ENCODE data around the gene AGBL3. TPM values are rescaled to one million over a fixed set of nuclear protein-coding genes. Genes with fewer than 3 reads are reported as not detected.

Gene AGBL3
- polyA plus RNA-seq, 2 of the 4 experiments (the other 2 are of a cell fraction), result 2.2 to 4.3 TPM

DNA sequence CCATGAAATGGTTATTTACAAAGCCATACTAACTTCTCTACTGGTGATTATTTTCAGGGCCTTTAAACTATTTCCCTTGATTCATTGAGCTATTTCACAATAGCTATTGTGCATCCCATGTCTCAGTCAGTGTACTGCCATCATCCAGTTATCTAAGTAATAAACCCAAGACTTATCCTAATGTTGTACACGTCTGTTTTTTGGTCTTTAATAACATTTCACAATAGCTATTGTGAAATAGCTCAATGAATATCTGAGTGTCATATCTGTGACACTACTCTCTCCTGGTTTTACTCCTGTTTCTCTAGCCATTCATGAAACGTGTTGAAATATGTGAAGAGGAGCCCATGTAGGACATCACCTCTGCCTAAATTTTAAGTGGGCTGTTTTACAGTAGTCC lies 125.1 kb downstream of the AGBL3 start:
- Histone ChIP-seq H3K4me3 (no peak overlapping the region), H3K4me1 (no peaks in the 10 kb centered on the region), H3K27ac (no peak overlapping the region), H3K4me2 (no peak overlapping the region), H3K9me3 (no peaks in the 10 kb centered on the region)
- POLR2A ChIA-PET, result interaction anchor here (0.6 kb wide), 1 partner anchor 184 kb away, joined by 3 read pairs; no protein-coding TSS in a partner anchor
- TF ChIP-seq FOSB (CRISPR knock-in tag; IDR thresholded peaks at IDR 0.05), result no peak
- TF ChIP-seq GATA3 (IDR thresholded peaks at IDR 0.05; ENCODE audit: borderline replicate concordance), result no peak
- TF ChIP-seq JUNB (IDR thresholded peaks at IDR 0.05), result no peak
- TF ChIP-seq, protein P1, sequence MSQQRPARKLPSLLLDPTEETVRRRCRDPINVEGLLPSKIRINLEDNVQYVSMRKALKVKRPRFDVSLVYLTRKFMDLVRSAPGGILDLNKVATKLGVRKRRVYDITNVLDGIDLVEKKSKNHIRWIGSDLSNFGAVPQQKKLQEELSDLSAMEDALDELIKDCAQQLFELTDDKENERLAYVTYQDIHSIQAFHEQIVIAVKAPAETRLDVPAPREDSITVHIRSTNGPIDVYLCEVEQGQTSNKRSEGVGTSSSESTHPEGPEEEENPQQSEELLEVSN (IDR thresholded peaks at IDR 0.05; ENCODE audit: borderline replicate concordance, low read depth), result no peak
- TF ChIP-seq, protein P2, sequence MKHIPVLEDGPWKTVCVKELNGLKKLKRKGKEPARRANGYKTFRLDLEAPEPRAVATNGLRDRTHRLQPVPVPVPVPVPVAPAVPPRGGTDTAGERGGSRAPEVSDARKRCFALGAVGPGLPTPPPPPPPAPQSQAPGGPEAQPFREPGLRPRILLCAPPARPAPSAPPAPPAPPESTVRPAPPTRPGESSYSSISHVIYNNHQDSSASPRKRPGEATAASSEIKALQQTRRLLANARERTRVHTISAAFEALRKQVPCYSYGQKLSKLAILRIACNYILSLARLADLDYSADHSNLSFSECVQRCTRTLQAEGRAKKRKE (CRISPR knock-in tag; IDR thresholded peaks at IDR 0.05; ENCODE audit: low read depth), result no peak
- TF ChIP-seq, protein P3, sequence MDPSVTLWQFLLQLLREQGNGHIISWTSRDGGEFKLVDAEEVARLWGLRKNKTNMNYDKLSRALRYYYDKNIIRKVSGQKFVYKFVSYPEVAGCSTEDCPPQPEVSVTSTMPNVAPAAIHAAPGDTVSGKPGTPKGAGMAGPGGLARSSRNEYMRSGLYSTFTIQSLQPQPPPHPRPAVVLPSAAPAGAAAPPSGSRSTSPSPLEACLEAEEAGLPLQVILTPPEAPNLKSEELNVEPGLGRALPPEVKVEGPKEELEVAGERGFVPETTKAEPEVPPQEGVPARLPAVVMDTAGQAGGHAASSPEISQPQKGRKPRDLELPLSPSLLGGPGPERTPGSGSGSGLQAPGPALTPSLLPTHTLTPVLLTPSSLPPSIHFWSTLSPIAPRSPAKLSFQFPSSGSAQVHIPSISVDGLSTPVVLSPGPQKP (IDR thresholded peaks at IDR 0.05; ENCODE audit: low read depth, low read length), result no peak
- TF ChIP-seq MAFK (IDR thresholded peaks at IDR 0.05; ENCODE audit: partially characterized antibody), result no peak
- no peak for TF ChIP-seq CBX8 (IDR thresholded peaks at IDR 0.05)
- TF ChIP-seq CHD4 (IDR thresholded peaks at IDR 0.05; ENCODE audit: borderline replicate concordance), result no peak
- no peak for TF ChIP-seq CEBPB (IDR thresholded peaks at IDR 0.05)
- no peak for TF ChIP-seq JUN (IDR thresholded peaks at IDR 0.05)
- TF ChIP-seq, protein P4, sequence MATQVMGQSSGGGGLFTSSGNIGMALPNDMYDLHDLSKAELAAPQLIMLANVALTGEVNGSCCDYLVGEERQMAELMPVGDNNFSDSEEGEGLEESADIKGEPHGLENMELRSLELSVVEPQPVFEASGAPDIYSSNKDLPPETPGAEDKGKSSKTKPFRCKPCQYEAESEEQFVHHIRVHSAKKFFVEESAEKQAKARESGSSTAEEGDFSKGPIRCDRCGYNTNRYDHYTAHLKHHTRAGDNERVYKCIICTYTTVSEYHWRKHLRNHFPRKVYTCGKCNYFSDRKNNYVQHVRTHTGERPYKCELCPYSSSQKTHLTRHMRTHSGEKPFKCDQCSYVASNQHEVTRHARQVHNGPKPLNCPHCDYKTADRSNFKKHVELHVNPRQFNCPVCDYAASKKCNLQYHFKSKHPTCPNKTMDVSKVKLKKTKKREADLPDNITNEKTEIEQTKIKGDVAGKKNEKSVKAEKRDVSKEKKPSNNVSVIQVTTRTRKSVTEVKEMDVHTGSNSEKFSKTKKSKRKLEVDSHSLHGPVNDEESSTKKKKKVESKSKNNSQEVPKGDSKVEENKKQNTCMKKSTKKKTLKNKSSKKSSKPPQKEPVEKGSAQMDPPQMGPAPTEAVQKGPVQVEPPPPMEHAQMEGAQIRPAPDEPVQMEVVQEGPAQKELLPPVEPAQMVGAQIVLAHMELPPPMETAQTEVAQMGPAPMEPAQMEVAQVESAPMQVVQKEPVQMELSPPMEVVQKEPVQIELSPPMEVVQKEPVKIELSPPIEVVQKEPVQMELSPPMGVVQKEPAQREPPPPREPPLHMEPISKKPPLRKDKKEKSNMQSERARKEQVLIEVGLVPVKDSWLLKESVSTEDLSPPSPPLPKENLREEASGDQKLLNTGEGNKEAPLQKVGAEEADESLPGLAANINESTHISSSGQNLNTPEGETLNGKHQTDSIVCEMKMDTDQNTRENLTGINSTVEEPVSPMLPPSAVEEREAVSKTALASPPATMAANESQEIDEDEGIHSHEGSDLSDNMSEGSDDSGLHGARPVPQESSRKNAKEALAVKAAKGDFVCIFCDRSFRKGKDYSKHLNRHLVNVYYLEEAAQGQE (IDR thresholded peaks at IDR 0.05), result no peak
- no peak for TF ChIP-seq HDAC2 (IDR thresholded peaks at IDR 0.05)
- TF ChIP-seq FOXS1 (CRISPR knock-in tag; IDR thresholded peaks at IDR 0.05), result no peak
- TF ChIP-seq ZC3H11A (IDR thresholded peaks at IDR 0.05), result no peak
- TF ChIP-seq, protein P5, sequence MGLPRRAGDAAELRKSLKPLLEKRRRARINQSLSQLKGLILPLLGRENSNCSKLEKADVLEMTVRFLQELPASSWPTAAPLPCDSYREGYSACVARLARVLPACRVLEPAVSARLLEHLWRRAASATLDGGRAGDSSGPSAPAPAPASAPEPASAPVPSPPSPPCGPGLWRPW (IDR thresholded peaks at IDR 0.05), result no peak
- no peak for TF ChIP-seq ESRRA (IDR thresholded peaks at IDR 0.05; ENCODE audit: borderline replicate concordance, low read length)
- no peak for TF ChIP-seq EHF (CRISPR knock-in tag; IDR thresholded peaks at IDR 0.05)
- no peak for TF ChIP-seq RARB (CRISPR knock-in tag; IDR thresholded peaks at IDR 0.05)
- FAIRE-seq (peak; percentile 7), DNase-seq (ENCODE audit: low read depth in 1 of 2, low spot score in 1 of 2) (no peak), ATAC-seq (no peak)
- CTCF ChIA-PET, result no interaction called here
- WGBS (ENCODE audit: missing lambda C conversion rate), result 5% methylated on average over 2 of the region's 2 CpGs

DNA sequence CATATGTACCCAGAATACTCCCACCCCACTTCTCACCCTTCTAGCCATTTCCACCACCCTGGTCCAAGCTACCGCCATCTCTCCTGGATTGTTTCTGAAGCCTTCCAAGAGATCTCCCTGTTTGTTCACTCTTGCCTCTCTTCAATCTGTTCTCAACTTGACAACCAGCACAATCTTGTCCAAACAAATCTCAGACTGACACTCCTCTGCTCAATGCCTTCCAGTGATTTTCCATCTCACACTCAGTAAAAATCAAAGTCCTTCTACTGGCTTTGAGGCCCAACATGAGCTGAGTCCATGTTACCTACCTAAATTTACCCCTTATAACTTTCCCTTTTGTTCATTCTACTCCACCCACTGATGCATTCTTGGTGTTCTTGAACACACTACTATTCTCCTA lies 128.3 kb downstream of the AGBL3 start:
- H3K9me3 ChIP-seq, result no peaks in the 10 kb centered on the region
- H3K27ac ChIP-seq, result no peak overlapping the region
- H3K4me1 ChIP-seq, result no peaks in the 10 kb centered on the region
- ATAC-seq (no peak), FAIRE-seq (peak; percentile 7), DNase-seq (ENCODE audit: low read depth in 1 of 2, low spot score in 1 of 2) (no peak)
- H3K4me3 ChIP-seq, result no peak overlapping the region
- ChIA-PET CTCF (no interaction called here), POLR2A (no interaction called here)
- 89% methylated on average over 1 of the region's 1 CpG for WGBS (ENCODE audit: missing lambda C conversion rate)
- TF ChIP-seq RARB (CRISPR knock-in tag; IDR thresholded peaks at IDR 0.05), result no peak
- no peak for TF ChIP-seq HOXA7 (CRISPR knock-in tag; IDR thresholded peaks at IDR 0.05)
- no peak for TF ChIP-seq SMC3 (IDR thresholded peaks at IDR 0.05)
- no peak for TF ChIP-seq POLR2A (IDR thresholded peaks at IDR 0.05; ENCODE audit: low read length)
- no peak for TF ChIP-seq JUNB (IDR thresholded peaks at IDR 0.05)
- no peak for TF ChIP-seq ZC3H11A (IDR thresholded peaks at IDR 0.05)
- TF ChIP-seq MYC (IDR thresholded peaks at IDR 0.05; ENCODE audit: borderline replicate concordance, low read length), result no peak
- TF ChIP-seq EHMT2 (IDR thresholded peaks at IDR 0.05; ENCODE audit: low read depth), result no peak
- TF ChIP-seq, protein P2 (CRISPR knock-in tag; IDR thresholded peaks at IDR 0.05; ENCODE audit: low read depth), result no peak
- H3K4me2 ChIP-seq, result no peak overlapping the region
